HepG2 (cell line): ENCODE data around the gene NFYC. TPM values are rescaled to one million over a fixed set of nuclear protein-coding genes. Genes with fewer than 3 reads are reported as not detected.

Source experiments
- ATAC-seq: fragments of 200-7000 bp; cut with Tn5 transposase; 3 replicates; pipeline ENCODE4 v1.9.1; 2020; ENCODE audit warnings: mild to moderate bottlenecking, moderate library complexity
- BruUV-seq: library from RNA; stranded (reverse); fragments of 400-500 nt; replicated peaks from 2 replicates; lab custom pipeline; 2021; lab: Mats Ljungman, UMichigan
- CTCF ChIA-PET: fragments of 300-600 bp; formaldehyde crosslinking; extraction: SDS; loops from one replicate; lab custom pipeline; 2021; ENCODE audit warnings: low total read pairs, inconsistent platforms, low intra/inter-chr PET ratio; lab: Yijun Ruan, JAX
- POLR2A ChIA-PET: fragments of 350-600 bp; sonication (Branson Sonifier 250); formaldehyde crosslinking; loops from one replicate; lab custom pipeline; 2020; ENCODE audit warnings: antibody characterized with exemption, inconsistent platforms; lab: Yijun Ruan, JAX
- DNase-seq: peaks from one replicate; pipeline ENCODE4 v3.0.0-alpha.2; 2015; ENCODE audit warnings: low spot score
- FAIRE-seq: peaks from 3 replicates; lab custom pipeline; 2011; peaks lifted over from hg19 to GRCh38; lab: Jason Lieb, UNC
- H2AFZ ChIP-seq: one replicate; pipeline ENCODE4 v1.6.1; 2011; ENCODE audit warnings: low read length, inconsistent platforms
- H3K27ac ChIP-seq: fragments of 300-600 bp; 3 replicates; pipeline ENCODE4 v1.8.0; 2011; ENCODE audit warnings: mixed run types, mild to moderate bottlenecking, mixed read lengths, low read length, inconsistent platforms; ENCODE audit not compliant: insufficient read depth; ENCODE audit errors: extremely low read length
- H3K27me3 ChIP-seq, 2 experiments: fragments of 200-600 bp in 1 of 2; 2 replicates in 1 of 2; 3 replicates in 1 of 2; pipeline versions ENCODE4 v1.6.0 to v1.8.0; 2011; ENCODE audit warnings: low read length in 2 of 2, mild to moderate bottlenecking in 2 of 2, moderate library complexity in 2 of 2, inconsistent platforms in 1 of 2; ENCODE audit not compliant: insufficient read depth in 2 of 2, control insufficient read depth in 1 of 2
- H3K36me3 ChIP-seq, 2 experiments: fragments of 200-600 bp in 1 of 2; replicated peaks in 1 of 2; 2 replicates in 1 of 2; 3 replicates in 1 of 2; pipeline versions ENCODE4 v1.5.1 to v1.8.0; 2011; ENCODE audit warnings: low read length in 2 of 2, inconsistent platforms in 1 of 2; ENCODE audit not compliant: insufficient read depth in 2 of 2, control insufficient read depth in 1 of 2
- H3K4me1 ChIP-seq: 2 replicates; pipeline ENCODE4 v1.5.1; 2012; ENCODE audit warnings: low read length, inconsistent platforms; ENCODE audit not compliant: insufficient read depth
- H3K4me2 ChIP-seq: 2 replicates; pipeline ENCODE4 v1.6.0; 2011; ENCODE audit warnings: low read depth, low read length, inconsistent platforms
- H3K4me3 ChIP-seq, 3 experiments: fragments of 200-600 bp in 1 of 3; sonication (generic), shearing (Covaris generic) in 1 of 3; replicated peaks in 1 of 3; 2 replicates each; pipeline ENCODE4 v1.5.1; 2011 to 2016; ENCODE audit warnings: low read length in 3 of 3, inconsistent platforms in 2 of 3, low read depth in 2 of 3, mild to moderate bottlenecking in 2 of 3, control low read depth in 1 of 3, mixed read lengths in 1 of 3; ENCODE audit not compliant: insufficient read depth in 1 of 3
- H3K79me2 ChIP-seq: one replicate; pipeline ENCODE4 v1.6.1; 2011; ENCODE audit warnings: low read length, inconsistent platforms; ENCODE audit not compliant: insufficient read depth
- H3K9ac ChIP-seq: 2 replicates; pipeline ENCODE4 v1.6.0; 2011; ENCODE audit warnings: mild to moderate bottlenecking, low read depth, low read length, inconsistent platforms; ENCODE audit not compliant: insufficient read depth
- H3K9me3 ChIP-seq: 2 replicates; pipeline ENCODE4 v1.5.1; 2012; ENCODE audit warnings: mild to moderate bottlenecking, low read length
- H4K20me1 ChIP-seq: 2 replicates; pipeline ENCODE4 v1.6.0; 2011; ENCODE audit warnings: inconsistent platforms, mild to moderate bottlenecking, low read length, moderate library complexity; ENCODE audit not compliant: insufficient read depth
- AKAP8 ChIP-seq: sonication (generic); formaldehyde crosslinking; IDR thresholded peaks from 2 replicates; pipeline ENCODE4 v1.5.1; 2020; ENCODE audit warnings: mild to moderate bottlenecking, missing genetic modification reagents
- DMAP1 ChIP-seq: IDR thresholded peaks from 2 replicates; pipeline ENCODE4 v1.6.1; 2016
- DR1 ChIP-seq: sonication (generic); formaldehyde crosslinking; IDR thresholded peaks from 2 replicates; pipeline ENCODE4 v1.8.0; 2021; ENCODE audit warnings: mild to moderate bottlenecking, missing genetic modification reagents, inconsistent platforms
- HNF1A ChIP-seq, 2 experiments: sonication (generic) in 1 of 2; formaldehyde crosslinking in 1 of 2; IDR thresholded peaks; 2 replicates each; pipeline versions ENCODE4 v1.4.0 to v1.6.1; 2016 to 2020; ENCODE audit warnings: borderline replicate concordance in 1 of 2, low read depth in 1 of 2, mild to moderate bottlenecking in 1 of 2, missing genetic modification reagents in 1 of 2
- ISL2 ChIP-seq: sonication (generic); formaldehyde crosslinking; IDR thresholded peaks from 2 replicates; pipeline ENCODE4 v1.5.0; 2020; ENCODE audit warnings: missing genetic modification reagents
- MED8 ChIP-seq: sonication (generic); formaldehyde crosslinking; IDR thresholded peaks from 2 replicates; pipeline ENCODE4 v1.8.1; 2023; ENCODE audit warnings: mild to moderate bottlenecking, missing genetic modification reagents; ENCODE audit not compliant: insufficient replicate concordance
- SRF ChIP-seq: IDR thresholded peaks from 2 replicates; pipeline ENCODE4 v1.6.1; 2011; ENCODE audit warnings: mild to moderate bottlenecking, low read depth, low read length, moderate library complexity
- TCF12 ChIP-seq, 2 experiments: fragments of 450-650 bp in 1 of 2; sonication (generic) in 1 of 2; formaldehyde crosslinking in 1 of 2; IDR thresholded peaks; 2 replicates each; pipeline versions ENCODE4 v1.6.1 to v1.8.0; 2017 to 2022; ENCODE audit warnings: antibody characterized with exemption in 1 of 2, mild to moderate bottlenecking in 1 of 2, missing genetic modification reagents in 1 of 2, moderate library complexity in 1 of 2
- ZNF142 ChIP-seq: sonication (generic); formaldehyde crosslinking; IDR thresholded peaks from 2 replicates; pipeline ENCODE4 v1.4.0; 2020; ENCODE audit warnings: missing genetic modification reagents
- ZNF24 ChIP-seq: fragments of 450-650 bp; IDR thresholded peaks from 2 replicates; pipeline ENCODE4 v1.6.1; 2017; ENCODE audit warnings: antibody characterized with exemption, mild to moderate bottlenecking
- WGBS: methylation state at CpG from one replicate; pipeline ENCODE4 v1.1.6; 2017; ENCODE audit warnings: low lambda C conversion rate; 5-methylcytosine and 5-hydroxymethylcytosine counted together
- in situ Hi-C: cut with HindIII; loops from 2 replicates; pipeline ENCODE4 v1.10.0; 2017; ENCODE audit warnings: low pct_unique_long_range_greater_than_20kb; ENCODE audit not compliant: extremely low pct_ligation_motif_present
- intact Hi-C: fragments of 100-400 bp; cut with micrococcal nuclease; formaldehyde crosslinking; loops from one replicate; pipeline ENCODE4 v1.10.0; 2022; ENCODE audit not compliant: unreplicated experiment
- polyA plus RNA-seq, 8 experiments: library from polyadenylated mRNA; depleted of rRNA in 3 of 8; stranded (reverse) in 7 of 8; unstranded in 1 of 8; fragments of >200 nt; fragmentation: Illumina TruSeq in 4 of 8; extraction: Trizol in 4 of 8; gene quantifications; 2 replicates each; pipeline versions ENCODE4 v1.2.1 to v1.2.3, GENCODE V29; 2011 to 2016; ENCODE audit warnings: low read depth in 4 of 8, missing spikeins in 1 of 8, mixed read lengths in 1 of 8; ENCODE audit not compliant: insufficient read depth in 1 of 8
- total RNA-seq, 5 experiments: library from RNA; depleted of rRNA; stranded (reverse); fragments of >200 nt; fragmentation: Illumina TruSeq; extraction: Trizol; gene quantifications; 2 replicates each; pipeline ENCODE4 v1.2.3, GENCODE V29; 2016; ENCODE audit warnings: low read depth in 1 of 5
- TF ChIP-seq, protein P1 (sequence below): IDR thresholded peaks from 2 replicates; pipeline ENCODE4 v1.6.1; 2016; ENCODE audit warnings: mild to moderate bottlenecking

NFYC gene
- total and polyA plus RNA-seq, 2 of the 13 experiments (the other 11 are each of a cell fraction or from before 2014, with no cell fraction given), result 33.9 to 73.7 TPM

DNA sequence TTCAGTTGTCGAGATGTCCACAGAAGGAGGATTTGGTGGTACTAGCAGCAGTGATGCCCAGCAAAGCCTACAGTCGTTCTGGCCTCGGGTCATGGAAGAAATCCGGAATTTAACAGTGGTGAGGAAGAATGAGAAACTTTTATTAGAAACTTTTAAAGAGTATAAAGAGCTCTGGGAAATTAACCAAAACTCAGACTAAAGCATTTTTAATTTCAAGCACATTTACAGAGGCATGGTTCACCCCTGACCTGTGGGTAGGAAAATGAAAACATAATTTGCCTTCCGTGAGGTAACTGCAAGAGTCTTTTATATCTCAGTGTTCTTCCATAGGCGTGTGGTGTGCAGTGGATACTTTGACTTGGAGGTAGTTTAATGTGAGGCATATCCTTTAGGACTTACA is 47.3 kb downstream of the NFYC start:
- in situ Hi-C loops, result no loop called here
- Histone ChIP-seq H2AFZ (no peak overlapping the region), H3K4me3 (no peak overlapping the region), H3K36me3 (peaks cover 12 to 62% of the 10 kb centered on the region in 2 experiments), H3K4me2 (no peak overlapping the region), H3K9ac (no peak overlapping the region), H3K79me2 (peaks cover 44% of the 10 kb centered on the region), H3K27me3 (no peaks in the 10 kb centered on the region), H3K4me1 (peaks cover 43% of the 10 kb centered on the region), H4K20me1 (no peaks in the 10 kb centered on the region), H3K9me3 (no peaks in the 10 kb centered on the region), H3K27ac (no peak overlapping the region)
- WGBS, result 98% methylated on average over 6 of the region's 6 CpGs
- ATAC-seq (no peak), FAIRE-seq (no peak)
- CTCF ChIA-PET, result no interaction called here
- TF ChIP-seq DR1 (no peak), ISL2 (CRISPR knock-in tag) (no peak), ZNF142 (no peak), AKAP8 (no peak), HNF1A (IDR thresholded peaks at IDR 0.05; ENCODE audit: low read depth) (no peak), HNF1A (CRISPR knock-in tag; IDR thresholded peaks at IDR 0.05; ENCODE audit: borderline replicate concordance) (no peak), MED8 (CRISPR knock-in tag) (no peak), SRF (no peak), TCF12 (IDR thresholded peaks at IDR 0.05) (no peak), TCF12 (CRISPR knock-in tag; IDR thresholded peaks at IDR 0.05) (no peak), DMAP1 (CRISPR knock-in tag) (no peak), ZNF24 (no peak)
- TF ChIP-seq, protein P1, sequence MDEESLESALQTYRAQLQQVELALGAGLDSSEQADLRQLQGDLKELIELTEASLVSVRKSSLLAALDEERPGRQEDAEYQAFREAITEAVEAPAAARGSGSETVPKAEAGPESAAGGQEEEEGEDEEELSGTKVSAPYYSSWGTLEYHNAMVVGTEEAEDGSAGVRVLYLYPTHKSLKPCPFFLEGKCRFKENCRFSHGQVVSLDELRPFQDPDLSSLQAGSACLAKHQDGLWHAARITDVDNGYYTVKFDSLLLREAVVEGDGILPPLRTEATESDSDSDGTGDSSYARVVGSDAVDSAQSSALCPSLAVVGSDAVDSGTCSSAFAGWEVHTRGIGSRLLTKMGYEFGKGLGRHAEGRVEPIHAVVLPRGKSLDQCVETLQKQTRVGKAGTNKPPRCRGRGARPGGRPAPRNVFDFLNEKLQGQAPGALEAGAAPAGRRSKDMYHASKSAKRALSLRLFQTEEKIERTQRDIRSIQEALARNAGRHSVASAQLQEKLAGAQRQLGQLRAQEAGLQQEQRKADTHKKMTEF (CRISPR knock-in tag), result no peak
- TF ChIP-seq, all 625 proteins: peak for 0
- DNase-seq, result no peak
- intact Hi-C loops, result no loop called here
- POLR2A ChIA-PET, result no interaction called here
- no TSS peak for BruUV-seq
